ENCODE results near the gene LCLAT1.

The LCLAT1 gene

GRCh38 chr2:30447149-30448045 lies at the start of gene LCLAT1:
Gene LCLAT1 (plus strand): TSS chr2:30447246. CDS start chr2:30525591, 78,345 bp downstream.
- peak; percentile 85 for DNase-seq

DNA sequence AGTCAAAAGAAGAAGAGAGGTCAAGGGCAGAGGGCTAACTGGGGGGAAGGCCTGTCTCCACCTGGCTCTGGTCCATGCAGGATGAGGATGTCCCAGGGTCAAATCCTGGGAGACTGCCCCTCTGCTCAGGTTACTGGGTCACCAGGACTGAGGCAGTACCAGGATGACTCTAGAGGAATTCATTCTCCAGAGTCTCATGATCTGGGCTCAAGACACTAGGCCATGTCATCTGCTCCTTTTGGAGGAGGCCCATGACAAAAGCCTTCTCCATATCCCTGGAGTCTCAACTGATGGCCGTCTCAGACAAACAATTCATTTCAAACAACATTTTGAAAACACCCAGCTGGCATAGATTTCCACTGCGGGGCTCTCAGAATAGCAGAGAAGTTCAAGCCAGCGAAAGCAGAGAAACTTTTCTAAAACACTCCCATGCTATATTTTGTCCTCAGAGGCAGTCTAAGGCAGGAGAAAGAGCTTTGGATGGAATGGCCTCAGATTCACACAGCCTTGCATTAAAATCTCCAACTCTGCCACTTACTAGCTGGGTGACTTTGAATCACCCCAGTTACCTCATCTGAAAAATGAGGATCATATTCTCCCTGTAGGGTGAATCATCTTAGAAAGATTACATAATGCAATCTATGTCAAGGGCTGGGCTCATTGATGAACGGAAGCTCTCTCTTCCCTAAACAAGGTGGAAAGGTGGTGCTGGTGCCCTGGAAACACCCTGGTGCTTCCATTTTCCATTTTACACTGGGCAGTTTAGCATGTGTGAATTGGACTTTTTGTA lies 48.8 kb upstream of the LCLAT1 start:
- DNase-seq: no peak

GRCh38 chr2:30400151-30400954 lies 46.7 kb upstream of the LCLAT1 start:
- DNase-seq: no peak

DNA sequence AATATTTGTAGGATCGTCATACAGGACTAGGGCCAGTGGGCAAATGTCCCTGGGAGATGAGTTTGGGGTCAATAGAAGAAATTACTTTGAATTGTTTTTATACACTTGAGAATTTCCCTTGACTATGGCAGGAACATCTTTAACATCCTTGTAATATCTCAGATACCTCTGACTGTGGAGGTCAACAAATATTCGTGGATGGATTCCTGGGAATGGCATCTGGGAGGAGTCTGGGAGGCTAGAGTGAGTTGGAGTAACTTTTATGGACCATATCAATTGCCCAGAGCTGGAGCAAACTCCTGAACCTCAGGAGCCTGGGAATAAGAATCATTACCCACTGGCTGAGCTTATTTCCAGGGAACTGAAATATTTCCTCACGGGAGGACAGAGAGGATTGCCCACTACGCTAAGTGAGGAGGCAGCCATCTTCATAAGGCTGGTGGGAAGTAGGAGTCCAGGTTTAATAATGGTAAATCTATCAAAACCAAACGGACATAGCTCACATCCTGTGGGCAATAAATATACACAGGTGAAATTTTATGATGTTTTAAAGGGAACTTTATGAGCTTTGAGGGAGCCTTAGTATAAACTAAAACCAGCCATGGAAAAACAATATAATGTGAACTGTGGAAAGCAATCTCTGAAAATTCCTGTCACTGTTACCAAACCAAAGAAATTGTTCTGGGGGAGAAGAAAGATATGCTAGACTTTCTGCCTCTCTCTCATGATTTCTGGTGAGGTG lies 44.4 kb upstream of the LCLAT1 start:
- DNase-seq: no peak

- DNase-seq: no peak
These were observed 43.3 kb upstream of the LCLAT1 start for GRCh38 chr2:30403592-30404312.

- DNase-seq: no peak
These were observed 42.5 kb upstream of the LCLAT1 start for GRCh38 chr2:30404319-30405259.

- DNase-seq: no peak
These were observed 41.8 kb upstream of the LCLAT1 start for GRCh38 chr2:30405260-30405605.

- no peak for DNase-seq
These were observed 40.2 kb upstream of the LCLAT1 start for GRCh38 chr2:30406853-30407252.

GRCh38 chr2:30408961-30409387 lies 38.1 kb upstream of the LCLAT1 start:
- DNase-seq: no peak

DNA sequence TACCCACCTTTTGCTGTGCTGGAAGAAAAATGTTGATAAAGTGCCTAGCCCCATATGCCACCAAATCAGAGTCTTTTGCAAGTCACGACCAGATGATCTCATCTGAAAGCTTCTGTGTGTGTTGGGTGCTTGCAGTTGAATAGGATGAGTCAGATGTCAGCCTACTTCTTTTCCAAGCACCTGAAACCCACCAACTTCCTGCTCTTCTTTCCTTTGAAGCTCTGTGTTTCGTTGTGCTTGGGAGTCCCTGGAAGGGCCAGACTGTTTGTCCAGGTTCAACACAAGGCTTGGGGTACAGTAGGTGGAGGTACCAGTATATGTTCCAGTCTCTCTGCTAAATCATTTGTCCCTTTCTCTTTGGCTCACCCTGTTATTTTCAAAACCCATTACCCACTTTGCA lies 36.8 kb upstream of the LCLAT1 start:
- peak; percentile 31 for DNase-seq

DNA sequence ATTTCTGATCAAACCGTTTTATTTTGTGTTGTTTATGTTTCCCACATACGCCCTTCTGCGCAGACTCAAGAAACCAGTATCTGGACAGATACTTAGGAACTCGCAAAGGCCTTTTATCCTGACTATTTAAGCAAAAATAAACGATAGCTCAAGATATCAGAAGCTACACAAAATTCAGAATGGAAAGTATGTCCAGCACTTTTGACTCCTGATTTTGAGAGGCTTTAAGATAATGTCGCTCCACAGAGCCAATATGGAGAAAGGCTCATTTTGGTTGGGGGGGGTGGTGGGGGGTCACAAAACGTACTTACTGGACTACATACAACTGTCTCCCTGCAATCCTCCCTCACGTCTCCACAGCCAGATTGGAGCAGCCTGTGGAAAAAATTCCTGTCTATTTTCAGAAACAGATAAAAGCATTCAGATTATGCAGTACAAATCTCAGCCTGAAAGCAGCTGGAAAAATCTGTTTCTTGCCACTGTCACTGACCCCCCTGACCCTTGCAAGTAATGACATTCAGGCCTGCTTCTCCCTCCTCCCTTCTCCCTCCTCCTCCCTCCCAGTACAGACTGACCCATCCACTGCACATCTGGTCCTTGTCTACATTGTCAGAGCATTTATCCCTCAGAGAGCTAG lies 34.9 kb upstream of the LCLAT1 start:
- no peak for DNase-seq

- no peak for DNase-seq
These were observed 34.1 kb upstream of the LCLAT1 start for GRCh38 chr2:30412684-30413570.

GRCh38 chr2:30414961-30415360 lies 32.1 kb upstream of the LCLAT1 start:
- no peak for DNase-seq

DNA sequence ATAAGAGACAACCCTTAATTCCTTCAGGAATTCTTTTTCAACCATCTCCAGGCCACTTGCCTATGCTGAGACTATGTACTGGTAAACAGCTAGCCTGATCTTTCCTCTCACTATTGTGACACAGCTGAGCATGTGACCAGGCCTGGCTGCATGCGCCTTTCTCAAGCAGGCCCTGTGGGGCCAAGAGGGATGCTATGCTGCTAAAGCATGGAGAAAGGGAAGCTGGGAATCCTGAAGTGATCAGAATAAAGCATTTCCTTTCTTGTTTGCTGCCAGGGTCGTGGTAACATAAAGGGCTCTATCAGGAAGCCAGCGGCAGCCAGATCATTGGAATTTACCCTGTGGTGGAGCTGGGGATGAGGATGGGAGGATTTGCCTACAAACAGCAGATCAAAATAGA lies 29.8 kb upstream of the LCLAT1 start:
- DNase-seq: no peak

- peak; percentile 33 for DNase-seq
These were observed 25.9 kb upstream of the LCLAT1 start for GRCh38 chr2:30421026-30421603.

GRCh38 chr2:30421604-30422443 lies 25.2 kb upstream of the LCLAT1 start:
- DNase-seq: peak; percentile 61

DNA sequence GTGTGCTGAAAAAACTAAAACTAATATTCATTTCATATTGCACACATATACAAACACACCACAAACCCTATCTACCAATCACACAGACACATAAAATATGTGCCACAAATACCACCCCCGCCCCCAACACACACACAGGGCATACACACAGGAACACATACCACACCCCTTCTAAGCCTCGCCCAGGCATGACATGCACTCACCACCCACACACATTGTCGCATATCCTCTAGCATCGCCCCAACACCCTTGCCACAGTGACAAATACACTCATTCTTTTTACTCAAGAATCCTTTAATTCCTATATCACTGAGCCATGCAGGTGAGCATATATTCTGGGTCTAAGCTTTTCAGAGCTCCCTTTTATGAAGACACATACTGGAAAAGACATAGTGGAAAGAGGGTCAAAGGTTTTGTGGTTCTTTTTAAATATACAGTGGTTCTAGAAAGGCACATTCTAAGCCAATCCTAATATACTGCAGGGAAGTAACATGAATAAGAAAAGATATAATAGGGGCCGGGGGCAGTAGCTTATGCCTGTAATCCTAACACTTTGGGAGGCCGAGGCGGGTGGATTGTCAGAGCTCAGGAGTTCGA lies 24.5 kb upstream of the LCLAT1 start:
- DNase-seq: peak; percentile 86
